ENCODE results near the gene DPP6. TPM values are rescaled to one million over a fixed set of nuclear protein-coding genes. Genes with fewer than 3 reads are reported as not detected.
"Not testable (repeated sequence)": the region's sequence is repeated elsewhere in the genome, so short reads cannot be mapped to it uniquely, and the experiment has no call there.

DPP6 gene
- polyA plus RNA-seq, 1 donor (not counting 4 experiments of a cell fraction or from before 2014, with no cell fraction given), result not detected

GRCh38 chr7:154163642-154164041 lies 111.4 kb downstream of the DPP6 start:
- dilution Hi-C loops (cut with MboI; ENCODE audit: extremely low pct_ligation_motif_present, low sequenced_read_pairs); H3K4me3 ChIP-seq (ENCODE audit: control insufficient read depth in 2 of 3, extremely low read depth in 1 of 3, insufficient read depth in 2 of 3, low read depth in 1 of 3, low read length in 3 of 3); H3K79me2 ChIP-seq (ENCODE audit: control insufficient read depth, insufficient read depth, low read length); H3K36me3 ChIP-seq (ENCODE audit: control insufficient read depth in 2 of 2, extremely low read depth in 1 of 2, insufficient read depth in 2 of 2, low read length in 2 of 2); H3K9me1 ChIP-seq (ENCODE audit: control insufficient read depth, extremely low read depth, insufficient read depth, low read length); H3K4me1 ChIP-seq (ENCODE audit: control insufficient read depth, extremely low read depth, insufficient read depth, low read length); H3K27ac ChIP-seq (ENCODE audit: control insufficient read depth, insufficient read depth, low read length); DNase-seq (ENCODE audit: low read depth, low spot score); H3K9me3 ChIP-seq (ENCODE audit: control insufficient read depth, low read depth, low read length); H2AFZ ChIP-seq (ENCODE audit: control insufficient read depth, low read length); H4K20me1 ChIP-seq (ENCODE audit: control insufficient read depth, extremely low read depth, insufficient read depth, low read length); H3K27me3 ChIP-seq (ENCODE audit: control insufficient read depth, extremely low read depth, insufficient read depth, low read length); FAIRE-seq; H3K4me2 ChIP-seq (ENCODE audit: control insufficient read depth, extremely low read depth, insufficient read depth, low read depth, low read length); H3K9ac ChIP-seq (ENCODE audit: control insufficient read depth, extremely low read depth, insufficient read depth, low read length): not testable (repeated sequence)

GRCh38 chr7:154167051-154167450 lies 114.9 kb downstream of the DPP6 start:
- Histone ChIP-seq H3K4me1 (ENCODE audit: control insufficient read depth, extremely low read depth, insufficient read depth, low read length) (no peaks in the 10 kb centered on the region), H3K27ac (ENCODE audit: control insufficient read depth, insufficient read depth, low read length) (no peak overlapping the region), H3K27me3 (ENCODE audit: control insufficient read depth, extremely low read depth, insufficient read depth, low read length) (no peaks in the 10 kb centered on the region), H3K79me2 (ENCODE audit: control insufficient read depth, insufficient read depth, low read length) (no peaks in the 10 kb centered on the region), H3K9me1 (ENCODE audit: control insufficient read depth, extremely low read depth, insufficient read depth, low read length) (no peaks in the 10 kb centered on the region), H3K9me3 (ENCODE audit: control insufficient read depth, low read depth, low read length) (peaks cover 3% of the 10 kb centered on the region), H3K4me3 (ENCODE audit: control insufficient read depth in 2 of 3, extremely low read depth in 1 of 3, insufficient read depth in 2 of 3, low read depth in 1 of 3, low read length in 3 of 3) (no peak overlapping the region), H3K4me2 (ENCODE audit: control insufficient read depth, extremely low read depth, insufficient read depth, low read depth, low read length) (no peak overlapping the region), H3K36me3 (ENCODE audit: control insufficient read depth in 2 of 2, extremely low read depth in 1 of 2, insufficient read depth in 2 of 2, low read length in 2 of 2) (no peaks in the 10 kb centered on the region), H2AFZ (ENCODE audit: control insufficient read depth, low read length) (no peak overlapping the region), H3K9ac (ENCODE audit: control insufficient read depth, extremely low read depth, insufficient read depth, low read length) (no peak overlapping the region), H4K20me1 (ENCODE audit: control insufficient read depth, extremely low read depth, insufficient read depth, low read length) (no peaks in the 10 kb centered on the region)
- DNase-seq (ENCODE audit: low read depth, low spot score), result no peak
- TF ChIP-seq EZH2 (IDR thresholded peaks at IDR 0.05; ENCODE audit: low read length) (no peak), CTCF (optimal IDR thresholded peaks at IDR 0.05 in 1 of 3, IDR thresholded peaks at IDR 0.05 in 1 of 3, conservative IDR thresholded peaks at IDR 0.05 in 1 of 3; ENCODE audit: extremely low read depth in 1 of 3, insufficient read depth in 2 of 3, low read length in 3 of 3) (no peak)
- dilution Hi-C loops (cut with MboI; ENCODE audit: extremely low pct_ligation_motif_present, low sequenced_read_pairs), result no loop called here
- FAIRE-seq, result no peak

- no peak for TF ChIP-seq EZH2 (IDR thresholded peaks at IDR 0.05; ENCODE audit: low read length)
- TF ChIP-seq CTCF (optimal IDR thresholded peaks at IDR 0.05 in 1 of 3, IDR thresholded peaks at IDR 0.05 in 1 of 3, conservative IDR thresholded peaks at IDR 0.05 in 1 of 3; ENCODE audit: extremely low read depth in 1 of 3, insufficient read depth in 2 of 3, low read length in 3 of 3), result no peak
- dilution Hi-C loops (cut with MboI; ENCODE audit: extremely low pct_ligation_motif_present, low sequenced_read_pairs), result no loop called here
- FAIRE-seq, result no peak
Observed at GRCh38 chr7:154167807-154168206, 115.6 kb downstream of the DPP6 start.

More at GRCh38 chr7:154167807-154168206, 115.6 kb downstream of the DPP6 start:
- peaks cover 5% of the 10 kb centered on the region for H3K9me3 ChIP-seq (ENCODE audit: control insufficient read depth, low read depth, low read length)
- H3K9me1 ChIP-seq (ENCODE audit: control insufficient read depth, extremely low read depth, insufficient read depth, low read length), result no peaks in the 10 kb centered on the region
- no peak overlapping the region for H3K9ac ChIP-seq (ENCODE audit: control insufficient read depth, extremely low read depth, insufficient read depth, low read length)
- no peak overlapping the region for H3K4me3 ChIP-seq (ENCODE audit: control insufficient read depth in 2 of 3, extremely low read depth in 1 of 3, insufficient read depth in 2 of 3, low read depth in 1 of 3, low read length in 3 of 3)
- H3K27me3 ChIP-seq (ENCODE audit: control insufficient read depth, extremely low read depth, insufficient read depth, low read length), result no peaks in the 10 kb centered on the region
- H3K27ac ChIP-seq (ENCODE audit: control insufficient read depth, insufficient read depth, low read length), result no peak overlapping the region
- no peak overlapping the region for H3K4me2 ChIP-seq (ENCODE audit: control insufficient read depth, extremely low read depth, insufficient read depth, low read depth, low read length)
- no peaks in the 10 kb centered on the region for H4K20me1 ChIP-seq (ENCODE audit: control insufficient read depth, extremely low read depth, insufficient read depth, low read length)
- no peaks in the 10 kb centered on the region for H3K36me3 ChIP-seq (ENCODE audit: control insufficient read depth in 2 of 2, extremely low read depth in 1 of 2, insufficient read depth in 2 of 2, low read length in 2 of 2)
- no peaks in the 10 kb centered on the region for H3K4me1 ChIP-seq (ENCODE audit: control insufficient read depth, extremely low read depth, insufficient read depth, low read length)
- no peaks in the 10 kb centered on the region for H3K79me2 ChIP-seq (ENCODE audit: control insufficient read depth, insufficient read depth, low read length)
- H2AFZ ChIP-seq (ENCODE audit: control insufficient read depth, low read length), result no peak overlapping the region
- no peak for DNase-seq (ENCODE audit: low read depth, low spot score)

Measured in keratinocyte (primary cell).